Mesendoderm (in vitro differentiated cells): ENCODE data around the gene SCAF11. TPM values are rescaled to one million over a fixed set of nuclear protein-coding genes. Genes with fewer than 3 reads are reported as not detected.

Source experiments
- DNase-seq: peaks from one replicate; pipeline ENCODE4 v3.0.0; 2013
- H2AK5ac ChIP-seq: 2 replicates; pipeline ENCODE4 v1.6.1; 2013; ENCODE audit warnings: low read length, inconsistent platforms
- H2BK120ac ChIP-seq: 2 replicates; pipeline ENCODE4 v1.6.1; 2013; ENCODE audit warnings: low read depth, mild to moderate bottlenecking, low read length, moderate library complexity, mixed read lengths
- H2BK15ac ChIP-seq: replicated peaks from 2 replicates; pipeline ENCODE4 v1.6.1; 2013; ENCODE audit warnings: low read depth, mild to moderate bottlenecking, moderate library complexity
- H2BK5ac ChIP-seq: 2 replicates; pipeline ENCODE4 v1.6.1; 2013; ENCODE audit warnings: low read length, inconsistent platforms
- H3K18ac ChIP-seq: 2 replicates; pipeline ENCODE4 v1.6.1; 2013; ENCODE audit warnings: mild to moderate bottlenecking, low read length, mixed read lengths
- H3K23ac ChIP-seq: one replicate; pipeline ENCODE4 v1.6.1; 2013; ENCODE audit warnings: low read length
- H3K27ac ChIP-seq: 2 replicates; pipeline ENCODE4 v1.5.1; 2013; ENCODE audit warnings: low read depth, mild to moderate bottlenecking, inconsistent platforms, low read length, moderate library complexity
- H3K27me3 ChIP-seq: 2 replicates; pipeline ENCODE4 v1.6.1; 2013; ENCODE audit warnings: low read length, control low read depth, mild to moderate bottlenecking, inconsistent platforms; ENCODE audit not compliant: insufficient read depth, poor library complexity
- H3K36me3 ChIP-seq: 2 replicates; pipeline ENCODE4 v1.6.1; 2013; ENCODE audit warnings: low read length, inconsistent platforms; ENCODE audit not compliant: control insufficient read depth, insufficient read depth
- H3K4ac ChIP-seq: one replicate; pipeline ENCODE4 v1.6.1; 2013; ENCODE audit warnings: low read depth, mild to moderate bottlenecking, low read length, moderate library complexity
- H3K4me1 ChIP-seq: 2 replicates; pipeline ENCODE4 v1.6.1; 2013; ENCODE audit warnings: low read depth, low read length, inconsistent platforms; ENCODE audit not compliant: control insufficient read depth
- H3K4me2 ChIP-seq: 2 replicates; pipeline ENCODE4 v1.6.1; 2013; ENCODE audit warnings: low read length
- H3K4me3 ChIP-seq: 2 replicates; pipeline ENCODE4 v1.5.1; 2013; ENCODE audit warnings: mild to moderate bottlenecking, low read length
- H3K56ac ChIP-seq: one replicate; pipeline ENCODE4 v1.6.1; 2013; ENCODE audit warnings: low read length
- H3K79me1 ChIP-seq: 2 replicates; pipeline ENCODE4 v1.6.1; 2013; ENCODE audit warnings: low read length, inconsistent platforms
- H3K79me2 ChIP-seq: 2 replicates; pipeline ENCODE4 v1.6.1; 2013; ENCODE audit warnings: mild to moderate bottlenecking, low read length; ENCODE audit not compliant: control insufficient read depth, insufficient read depth
- H3K9ac ChIP-seq: 2 replicates; pipeline ENCODE4 v1.6.1; 2013; ENCODE audit warnings: low read length, inconsistent platforms
- H4K5ac ChIP-seq: one replicate; pipeline ENCODE4 v1.6.1; 2013; ENCODE audit warnings: low read length
- H4K8ac ChIP-seq: one replicate; pipeline ENCODE4 v1.6.1; 2013; ENCODE audit warnings: low read depth, mild to moderate bottlenecking, control low read depth, low read length, moderate library complexity
- WGBS: extraction: QIAGEN DNeasy Blood & Tissue Kit; methylation state at CpG from one replicate; pipeline ENCODE4 v1.1.7; 2013; ENCODE audit warnings: low lambda C conversion rate, missing lambda C conversion rate; ENCODE audit not compliant: insufficient coverage; ENCODE audit errors: extremely low coverage; 5-methylcytosine and 5-hydroxymethylcytosine counted together
- small RNA-seq: library from polyadenylated mRNA; stranded (forward); fragments of <200 nt; extraction: miRNeasy Mini kit (QIAGEN cat#:217004); gene quantifications from one replicate; pipeline ENCODE3, GENCODE V24; 2013; ENCODE audit not compliant: insufficient read depth

The SCAF11 gene

DNA sequence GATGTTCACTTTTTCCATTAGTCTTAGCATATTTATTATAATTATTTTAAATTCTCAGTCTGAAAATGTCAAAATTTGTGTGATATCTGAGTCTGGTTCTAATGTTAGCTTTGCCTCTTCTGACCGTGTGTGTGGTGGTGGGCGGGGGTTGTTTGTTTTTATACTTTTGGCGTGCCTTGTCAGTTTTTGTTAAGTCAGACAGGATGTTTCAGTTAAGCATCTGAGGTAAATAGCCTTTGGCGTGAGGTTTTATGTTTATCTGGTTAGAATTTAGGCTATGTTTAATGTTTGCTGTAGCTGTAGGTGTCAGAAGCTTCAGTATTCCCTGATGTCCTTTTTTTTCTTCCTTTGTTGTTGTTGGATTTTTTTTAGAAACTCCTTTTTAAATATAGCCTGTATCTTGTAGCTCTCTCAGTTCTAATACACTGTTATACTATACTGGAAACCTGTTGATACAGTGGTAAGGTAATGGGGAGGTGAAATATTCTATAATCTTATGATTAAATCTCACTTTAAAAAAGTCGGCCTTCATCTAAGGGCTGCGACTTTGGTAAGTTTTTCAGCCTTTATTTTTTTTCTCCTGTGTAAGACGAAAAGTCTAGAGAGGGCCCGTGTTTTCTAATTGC lies 111.6 kb downstream of the SCAF11 start:
- Histone ChIP-seq H3K27ac (peak overlapping the region; percentile 23), H3K23ac (no peak overlapping the region), H3K4ac (no peak overlapping the region), H3K36me3 (no peaks in the 10 kb centered on the region), H2AK5ac (no peak overlapping the region), H3K4me1 (peaks cover 5% of the 10 kb centered on the region), H2BK5ac (no peak overlapping the region), H3K56ac (no peak overlapping the region), H4K8ac (peak overlapping the region; percentile 76), H3K4me2 (no peak overlapping the region), H3K79me2 (no peaks in the 10 kb centered on the region), H4K5ac (no peak overlapping the region), H2BK120ac (no peak overlapping the region), H3K9ac (no peak overlapping the region), H3K79me1 (no peaks in the 10 kb centered on the region), H3K27me3 (no peaks in the 10 kb centered on the region), H3K18ac (no peak overlapping the region), H2BK15ac (no peak overlapping the region), H3K4me3 (no peak overlapping the region)
- no peak for DNase-seq
- no CpG with 5 or more reads among the region's 8 CpGs for WGBS

DNA sequence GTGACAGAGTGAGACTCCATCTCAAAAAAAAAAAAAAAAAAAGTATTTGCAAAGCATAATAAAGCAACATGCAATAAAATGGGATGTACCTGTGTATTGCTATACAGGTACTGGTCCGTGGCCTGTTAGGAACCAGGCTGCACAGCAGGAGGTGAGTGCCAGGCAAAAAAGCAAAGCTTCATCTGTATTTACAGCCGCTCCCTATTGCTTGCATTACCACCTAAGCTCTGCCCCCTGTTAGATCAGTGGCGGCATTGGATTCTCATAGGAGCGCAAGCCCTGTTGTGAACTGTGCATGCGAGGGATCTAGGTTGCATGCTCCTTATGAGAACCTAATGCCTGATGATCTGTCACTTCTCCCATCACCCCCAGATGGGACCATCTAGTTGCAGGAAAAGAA lies 113.3 kb downstream of the SCAF11 start:
- no peak overlapping the region for H3K4me2 ChIP-seq
- H3K27me3 ChIP-seq, result no peaks in the 10 kb centered on the region
- H2BK5ac ChIP-seq, result no peak overlapping the region
- no peak overlapping the region for H3K23ac ChIP-seq
- H3K4ac ChIP-seq, result no peak overlapping the region
- no peak overlapping the region for H2BK15ac ChIP-seq
- H3K79me1 ChIP-seq, result no peaks in the 10 kb centered on the region
- H3K56ac ChIP-seq, result no peak overlapping the region
- no peak overlapping the region for H4K8ac ChIP-seq
- no peak for DNase-seq
- H4K5ac ChIP-seq, result no peak overlapping the region
- no peak overlapping the region for H3K18ac ChIP-seq
- no peaks in the 10 kb centered on the region for H3K36me3 ChIP-seq
- no peak overlapping the region for H2BK120ac ChIP-seq
- peaks cover 5% of the 10 kb centered on the region for H3K4me1 ChIP-seq
- no peak overlapping the region for H3K27ac ChIP-seq
- no peak overlapping the region for H2AK5ac ChIP-seq
- WGBS, result no CpG with 5 or more reads among the region's 5 CpGs
- H3K79me2 ChIP-seq, result no peaks in the 10 kb centered on the region
- H3K4me3 ChIP-seq, result no peak overlapping the region
- no peak overlapping the region for H3K9ac ChIP-seq

DNA sequence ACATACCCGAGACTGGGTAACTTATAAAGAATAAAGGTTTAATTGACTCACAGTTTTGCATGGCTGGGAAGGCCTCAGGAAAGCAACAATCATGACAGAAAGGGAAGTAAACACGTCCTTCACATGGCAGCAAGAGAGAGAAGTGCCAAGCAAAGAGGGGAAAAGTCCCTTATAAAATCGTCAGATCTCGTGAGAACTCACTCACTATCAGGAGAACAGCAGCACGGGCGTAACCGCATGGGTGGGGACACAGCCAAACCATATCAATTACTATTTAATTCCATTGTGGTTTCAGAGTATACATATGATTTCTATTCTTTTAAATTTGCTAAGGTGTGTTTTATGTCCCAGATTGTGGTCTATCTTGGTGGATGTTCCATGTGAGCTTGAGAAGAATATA lies 117.9 kb downstream of the SCAF11 start:
- Histone ChIP-seq H3K56ac (no peak overlapping the region), H3K79me1 (no peaks in the 10 kb centered on the region), H3K27ac (no peak overlapping the region), H4K8ac (no peak overlapping the region), H3K79me2 (no peaks in the 10 kb centered on the region), H2AK5ac (no peak overlapping the region), H2BK5ac (no peak overlapping the region), H2BK120ac (no peak overlapping the region), H3K36me3 (no peaks in the 10 kb centered on the region), H3K4me2 (no peak overlapping the region), H3K27me3 (no peaks in the 10 kb centered on the region), H3K4me1 (no peaks in the 10 kb centered on the region), H3K23ac (no peak overlapping the region), H4K5ac (no peak overlapping the region), H3K18ac (no peak overlapping the region), H3K9ac (no peak overlapping the region), H2BK15ac (no peak overlapping the region), H3K4me3 (no peak overlapping the region), H3K4ac (no peak overlapping the region)
- no peak for DNase-seq
- WGBS, result no CpG with 5 or more reads among the region's 7 CpGs

Small RNAs within 50 kb of the gene (small RNA-seq; reads per million reads assigned to genes)
- gene RN7SL246P, result not detected
